ENCODE measurements around the gene ERICH2. TPM values are rescaled to one million over a fixed set of nuclear protein-coding genes. Genes with fewer than 3 reads are reported as not detected.
A peak's percentile ranks its signal among the peaks of the same experiment; 100 is the strongest.

ERICH2 gene
- polyA plus RNA-seq, 4 donors, result 0.28 to 1.2 TPM; not detected in 2

- Histone ChIP-seq H3K4me1 (ENCODE audit: control insufficient read depth in 3 of 3, insufficient read depth in 2 of 3, low read depth in 1 of 3, low read length in 2 of 3) (peaks cover 8 to 35% (median 10%) of the 10 kb centered on the region in 3 donors), H3K27ac (ENCODE audit: low read depth in 1 of 3, low read length in 2 of 3) (no peak overlapping the region), H3K4me3 (ENCODE audit: low read depth in 1 of 3, low read length in 3 of 3) (peak overlapping the region in 2 of 3 donors; percentile 12 to 26), H3K36me3 (ENCODE audit: control insufficient read depth in 3 of 3, insufficient read depth in 2 of 3, low read depth in 1 of 3, low read length in 3 of 3) (no peaks in the 10 kb centered on the region), H3K9me3 (ENCODE audit: control insufficient read depth in 2 of 2, insufficient read depth in 1 of 2, low read depth in 1 of 2, low read length in 1 of 2) (no peaks in the 10 kb centered on the region), H3K27me3 (ENCODE audit: control insufficient read depth in 3 of 3, insufficient read depth in 3 of 3, low read length in 3 of 3) (peaks cover 16 to 84% (median 45%) of the 10 kb centered on the region in 3 donors)
- DNase-seq (peak; percentile 60 to 83), FAIRE-seq (no peak)
- 0 to 2% (median 1%) methylated on average over 51 to 52 of the region's 52 CpGs for WGBS, 3 donors
These were observed 45.7 kb downstream of the ERICH2 start for GRCh38 chr2:170815746-170816503.

GRCh38 chr2:170816504-170817092, 46.4 kb downstream of the ERICH2 start, which contains the start of gene GAD1:
GAD1 (plus strand) TSS chr2:170816887; CDS start chr2:170818592, 1,705 bp downstream.
- Histone ChIP-seq H3K36me3 (ENCODE audit: control insufficient read depth in 3 of 3, insufficient read depth in 2 of 3, low read depth in 1 of 3, low read length in 3 of 3) (no peaks in the 10 kb centered on the region), H3K4me3 (ENCODE audit: low read depth in 1 of 3, low read length in 3 of 3) (peak within 1 kb of the TSS in 2 of 3 donors; percentile 12 to 39), H3K27ac (ENCODE audit: low read depth in 1 of 3, low read length in 2 of 3) (no peak within 1 kb of the TSS), H3K9me3 (ENCODE audit: control insufficient read depth in 2 of 2, insufficient read depth in 1 of 2, low read depth in 1 of 2, low read length in 1 of 2) (no peaks in the 10 kb centered on the region), H3K4me1 (ENCODE audit: control insufficient read depth in 3 of 3, insufficient read depth in 2 of 3, low read depth in 1 of 3, low read length in 2 of 3) (peaks cover 8 to 35% (median 13%) of the 10 kb centered on the region in 3 donors), H3K27me3 (ENCODE audit: control insufficient read depth in 3 of 3, insufficient read depth in 3 of 3, low read length in 3 of 3) (peaks cover 16 to 90% (median 51%) of the 10 kb centered on the region in 3 donors)
- FAIRE-seq, result no peak
- peak; percentile 65 to 68 for DNase-seq
- WGBS, 3 donors, result 0 to 1% (median 0%) methylated on average over 40 to 49 of the region's 49 CpGs

- Histone ChIP-seq H3K27ac (ENCODE audit: low read depth in 1 of 3, low read length in 2 of 3) (no peak overlapping the region), H3K4me1 (ENCODE audit: control insufficient read depth in 3 of 3, insufficient read depth in 2 of 3, low read depth in 1 of 3, low read length in 2 of 3) (peaks cover 8 to 35% (median 15%) of the 10 kb centered on the region in 3 donors), H3K4me3 (ENCODE audit: low read depth in 1 of 3, low read length in 3 of 3) (peak overlapping the region in 2 of 3 donors; percentile 12 to 39), H3K9me3 (ENCODE audit: control insufficient read depth in 2 of 2, insufficient read depth in 1 of 2, low read depth in 1 of 2, low read length in 1 of 2) (no peaks in the 10 kb centered on the region), H3K36me3 (ENCODE audit: control insufficient read depth in 3 of 3, insufficient read depth in 2 of 3, low read depth in 1 of 3, low read length in 3 of 3) (no peaks in the 10 kb centered on the region), H3K27me3 (ENCODE audit: control insufficient read depth in 3 of 3, insufficient read depth in 3 of 3, low read length in 3 of 3) (peaks cover 22 to 98% (median 59%) of the 10 kb centered on the region in 3 donors)
- WGBS, 3 donors, result 0 to 2% (median 0%) methylated on average over 60 to 68 of the region's 69 CpGs
- FAIRE-seq (no peak), DNase-seq (peak in 1 of 2 donors; percentile 48)
These were observed 47.2 kb downstream of the ERICH2 start for GRCh38 chr2:170817093-170818035.

GRCh38 chr2:170818036-170818751, 48.0 kb downstream of the ERICH2 start:
- Histone ChIP-seq H3K36me3 (ENCODE audit: control insufficient read depth in 3 of 3, insufficient read depth in 2 of 3, low read depth in 1 of 3, low read length in 3 of 3) (no peaks in the 10 kb centered on the region), H3K4me1 (ENCODE audit: control insufficient read depth in 3 of 3, insufficient read depth in 2 of 3, low read depth in 1 of 3, low read length in 2 of 3) (peaks cover 8 to 38% (median 15%) of the 10 kb centered on the region in 3 donors), H3K9me3 (ENCODE audit: control insufficient read depth in 2 of 2, insufficient read depth in 1 of 2, low read depth in 1 of 2, low read length in 1 of 2) (peaks cover 0 to 2% of the 10 kb centered on the region in 2 donors), H3K27ac (ENCODE audit: low read depth in 1 of 3, low read length in 2 of 3) (no peak overlapping the region), H3K27me3 (ENCODE audit: control insufficient read depth in 3 of 3, insufficient read depth in 3 of 3, low read length in 3 of 3) (peaks cover 22 to 100% (median 60%) of the 10 kb centered on the region in 3 donors), H3K4me3 (ENCODE audit: low read depth in 1 of 3, low read length in 3 of 3) (no peak overlapping the region)
- 3% methylated on average over 57 to 60 of the region's 60 CpGs for WGBS, 3 donors
- DNase-seq (peak in 1 of 2 donors; percentile 20), FAIRE-seq (no peak)

GRCh38 chr2:170818752-170819470, 48.7 kb downstream of the ERICH2 start:
- FAIRE-seq (no peak), DNase-seq (no peak)
- Histone ChIP-seq H3K36me3 (ENCODE audit: control insufficient read depth in 3 of 3, insufficient read depth in 2 of 3, low read depth in 1 of 3, low read length in 3 of 3) (no peaks in the 10 kb centered on the region), H3K27me3 (ENCODE audit: control insufficient read depth in 3 of 3, insufficient read depth in 3 of 3, low read length in 3 of 3) (peaks cover 22 to 99% (median 57%) of the 10 kb centered on the region in 3 donors), H3K4me1 (ENCODE audit: control insufficient read depth in 3 of 3, insufficient read depth in 2 of 3, low read depth in 1 of 3, low read length in 2 of 3) (peaks cover 8 to 37% (median 15%) of the 10 kb centered on the region in 3 donors), H3K27ac (ENCODE audit: low read depth in 1 of 3, low read length in 2 of 3) (no peak overlapping the region), H3K9me3 (ENCODE audit: control insufficient read depth in 2 of 2, insufficient read depth in 1 of 2, low read depth in 1 of 2, low read length in 1 of 2) (peaks cover 0 to 2% of the 10 kb centered on the region in 2 donors), H3K4me3 (ENCODE audit: low read depth in 1 of 3, low read length in 3 of 3) (no peak overlapping the region)
- 8 to 10% (median 9%) methylated on average over 28 to 30 of the region's 30 CpGs for WGBS, 3 donors

- H3K4me1 ChIP-seq (ENCODE audit: control insufficient read depth in 3 of 3, insufficient read depth in 2 of 3, low read depth in 1 of 3, low read length in 2 of 3), result peaks cover 8 to 35% (median 15%) of the 10 kb centered on the region in 3 donors
- no peak for FAIRE-seq
- H3K9me3 ChIP-seq (ENCODE audit: control insufficient read depth in 2 of 2, insufficient read depth in 1 of 2, low read depth in 1 of 2, low read length in 1 of 2), result peaks cover 0 to 2% of the 10 kb centered on the region in 2 donors
- no peaks in the 10 kb centered on the region for H3K36me3 ChIP-seq (ENCODE audit: control insufficient read depth in 3 of 3, insufficient read depth in 2 of 3, low read depth in 1 of 3, low read length in 3 of 3)
- no peak overlapping the region for H3K27ac ChIP-seq (ENCODE audit: low read depth in 1 of 3, low read length in 2 of 3)
- H3K4me3 ChIP-seq (ENCODE audit: low read depth in 1 of 3, low read length in 3 of 3), result no peak overlapping the region
- peak in 1 of 2 donors; percentile 24 for DNase-seq
- H3K27me3 ChIP-seq (ENCODE audit: control insufficient read depth in 3 of 3, insufficient read depth in 3 of 3, low read length in 3 of 3), result peaks cover 18 to 98% (median 55%) of the 10 kb centered on the region in 3 donors
- WGBS, 3 donors, result 9 to 14% (median 10%) methylated on average over 44 to 45 of the region's 45 CpGs
These were observed 49.8 kb downstream of the ERICH2 start for GRCh38 chr2:170819680-170820664.

All from small intestine (tissue), 7 donors.